Immature natural killer cell (primary cell): ENCODE data around the gene KIRREL3. TPM values are rescaled to one million over a fixed set of nuclear protein-coding genes. Genes with fewer than 3 reads are reported as not detected.

Source experiments
- DNase-seq, 3 donors: peaks; one replicate each; pipeline ENCODE4 v3.0.0; 2022; ENCODE audit warnings: mixed read lengths in 1 of 3
- H3K27ac Mint-ChIP-seq, 6 donors: one replicate each; pipeline ENCODE4 v1.8.0; 2020; ENCODE audit warnings: mixed read lengths in 6 of 6, mild to moderate bottlenecking in 5 of 6, inconsistent platforms in 4 of 6, moderate library complexity in 3 of 6
- H3K27me3 Mint-ChIP-seq, 3 donors: one replicate each; pipeline ENCODE4 v1.8.0; 2020 to 2021; ENCODE audit warnings: low read depth in 3 of 3, mild to moderate bottlenecking in 3 of 3, mixed read lengths in 3 of 3, moderate library complexity in 3 of 3, inconsistent platforms in 1 of 3
- H3K36me3 Mint-ChIP-seq, 3 donors: one replicate each; pipeline ENCODE4 v1.8.0; 2020; ENCODE audit warnings: mixed read lengths in 3 of 3, inconsistent platforms in 2 of 3, mild to moderate bottlenecking in 2 of 3
- H3K4me1 Mint-ChIP-seq, 2 donors: one replicate each; pipeline ENCODE4 v1.8.0; 2020; ENCODE audit warnings: inconsistent platforms in 2 of 2, mild to moderate bottlenecking in 2 of 2, mixed read lengths in 2 of 2, moderate library complexity in 1 of 2
- H3K4me3 Mint-ChIP-seq, 5 donors: one replicate each; pipeline ENCODE4 v1.8.0; 2020; ENCODE audit warnings: mild to moderate bottlenecking in 5 of 5, mixed read lengths in 5 of 5, inconsistent platforms in 3 of 5, moderate library complexity in 3 of 5
- H3K9me3 Mint-ChIP-seq, 6 donors: one replicate each; pipeline ENCODE4 v1.8.0; 2020; ENCODE audit warnings: mild to moderate bottlenecking in 6 of 6, mixed read lengths in 6 of 6, inconsistent platforms in 4 of 6, moderate library complexity in 3 of 6
- polyA plus RNA-seq, 3 donors: library from polyadenylated mRNA; unstranded; fragments of 300-500 nt; fragmentation: Illumina TruSeq; gene quantifications; one replicate each; pipeline ENCODE4 v1.2.3, GENCODE V29; 2021

Gene KIRREL3
- polyA plus RNA-seq, 3 donors from 2014 or later: 0.66 TPM; not detected in 2

- Mint-ChIP-seq H3K36me3 (no peaks in the 10 kb centered on the region), H3K9me3 (no peaks in the 10 kb centered on the region), H3K27ac (no peak overlapping the region), H3K4me1 (peaks cover 7 to 8% of the 10 kb centered on the region in 2 donors), H3K4me3 (no peak overlapping the region), H3K27me3 (peaks cover 7 to 15% (median 8%) of the 10 kb centered on the region in 3 donors)
- no peak for DNase-seq
Measured at GRCh38 chr11:126482586-126483108, 517.9 kb downstream of the KIRREL3 start.

DNA sequence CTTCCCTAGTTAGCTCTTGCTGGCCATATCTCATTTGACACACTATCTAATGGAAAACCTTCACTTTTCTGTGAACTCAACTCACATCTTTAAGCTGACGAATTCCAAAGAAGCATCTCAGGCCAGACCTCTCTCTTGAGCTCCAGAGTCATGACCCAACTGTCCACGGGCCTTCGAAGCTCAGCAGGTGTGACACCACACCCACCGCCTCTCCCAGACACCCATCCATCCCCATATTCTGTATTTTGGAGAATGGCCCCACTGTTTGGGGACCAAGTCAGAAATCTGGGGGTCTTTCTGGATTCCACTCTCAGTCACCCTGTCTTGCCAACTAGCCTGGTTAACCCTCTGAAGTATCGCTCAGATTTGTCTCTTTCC is 519.3 kb downstream of the KIRREL3 start:
- no peak overlapping the region for H3K4me3 Mint-ChIP-seq
- H3K36me3 Mint-ChIP-seq: no peaks in the 10 kb centered on the region
- peaks cover 3 to 15% (median 8%) of the 10 kb centered on the region in 3 donors for H3K27me3 Mint-ChIP-seq
- no peak for DNase-seq
- H3K9me3 Mint-ChIP-seq: no peaks in the 10 kb centered on the region
- peak overlapping the region in 1 of 6 donors; percentile 57 for H3K27ac Mint-ChIP-seq
- H3K4me1 Mint-ChIP-seq: peaks cover 7 to 8% of the 10 kb centered on the region in 2 donors

GRCh38 chr11:126480410-126481302 is 519.9 kb downstream of the KIRREL3 start:
- peaks cover 7 to 8% of the 10 kb centered on the region in 2 donors for H3K4me1 Mint-ChIP-seq
- H3K9me3 Mint-ChIP-seq: no peaks in the 10 kb centered on the region
- DNase-seq: peak; percentile 72 to 80 (median 73)
- peak overlapping the region; percentile 12 to 84 (median 76) for H3K27ac Mint-ChIP-seq
- H3K4me3 Mint-ChIP-seq: peak overlapping the region; percentile 74 to 82 (median 79)
- no peaks in the 10 kb centered on the region for H3K36me3 Mint-ChIP-seq
- H3K27me3 Mint-ChIP-seq: peaks cover 3 to 15% (median 8%) of the 10 kb centered on the region in 3 donors

DNA sequence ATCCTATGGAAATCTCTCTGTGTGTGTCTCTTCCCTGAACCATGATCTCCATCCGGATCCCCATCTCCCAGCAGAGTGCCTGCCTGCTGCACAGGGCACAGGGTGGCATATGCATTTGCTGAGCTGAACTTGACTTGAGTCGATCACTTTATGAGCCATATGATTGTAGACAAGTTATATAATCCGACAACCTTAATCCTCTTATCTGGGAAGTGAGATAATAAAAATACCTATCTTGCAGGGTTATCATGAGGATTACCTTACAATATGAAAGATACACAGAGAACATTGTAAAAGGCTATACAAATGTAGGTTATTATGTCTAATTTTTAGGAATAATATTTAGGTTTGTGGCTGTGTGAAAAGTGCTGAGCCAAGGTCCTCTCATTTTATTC is 520.6 kb downstream of the KIRREL3 start:
- H3K4me3 Mint-ChIP-seq: peak overlapping the region in 2 of 5 donors; percentile 5 to 12
- peak overlapping the region in 1 of 6 donors; percentile 12 for H3K27ac Mint-ChIP-seq
- peaks cover 7 to 8% of the 10 kb centered on the region in 2 donors for H3K4me1 Mint-ChIP-seq
- H3K36me3 Mint-ChIP-seq: no peaks in the 10 kb centered on the region
- peaks cover 3 to 15% (median 6%) of the 10 kb centered on the region in 3 donors for H3K27me3 Mint-ChIP-seq
- H3K9me3 Mint-ChIP-seq: no peaks in the 10 kb centered on the region
- no peak for DNase-seq

DNA sequence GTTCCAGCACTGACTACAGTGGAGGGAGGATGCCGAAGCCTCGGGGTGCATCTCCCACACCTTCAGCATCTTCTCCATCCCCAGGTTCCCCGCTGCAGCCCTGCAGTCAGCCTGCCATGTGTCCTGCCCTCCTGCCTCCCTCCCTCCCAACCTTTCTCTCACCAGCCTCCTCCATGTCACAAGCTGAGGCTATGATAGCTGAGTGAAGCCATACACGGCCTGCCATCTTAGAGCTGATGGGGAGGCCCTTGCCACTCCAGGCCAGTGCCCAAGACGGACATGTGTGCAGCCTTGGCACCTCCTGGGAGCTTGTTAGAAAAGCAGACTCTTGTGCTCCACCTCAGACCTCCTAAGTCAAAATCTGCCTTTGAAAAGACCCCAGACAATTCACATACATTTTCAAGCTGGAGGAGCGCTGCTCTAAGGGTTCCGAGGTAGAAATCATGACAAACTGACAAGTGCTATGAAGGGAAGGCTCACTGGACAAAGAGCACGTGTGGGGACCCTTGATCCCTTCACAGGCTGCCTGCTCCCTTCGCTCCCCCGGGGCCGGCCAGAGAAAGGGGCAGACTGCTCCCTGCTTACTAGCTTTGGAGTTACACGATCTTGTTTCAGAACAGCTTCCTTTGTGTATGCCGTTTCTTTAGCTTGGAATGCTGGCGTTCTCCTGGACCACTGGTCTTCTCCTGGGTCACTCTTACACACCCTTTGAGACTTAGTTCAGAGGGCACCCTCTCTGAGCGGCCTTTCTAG is 521.2 kb downstream of the KIRREL3 start:
- Mint-ChIP-seq H3K9me3 (no peaks in the 10 kb centered on the region), H3K27ac (no peak overlapping the region), H3K4me3 (no peak overlapping the region), H3K27me3 (peaks cover 3 to 15% (median 6%) of the 10 kb centered on the region in 3 donors), H3K4me1 (peaks cover 7 to 8% of the 10 kb centered on the region in 2 donors), H3K36me3 (no peaks in the 10 kb centered on the region)
- DNase-seq: no peak

DNA sequence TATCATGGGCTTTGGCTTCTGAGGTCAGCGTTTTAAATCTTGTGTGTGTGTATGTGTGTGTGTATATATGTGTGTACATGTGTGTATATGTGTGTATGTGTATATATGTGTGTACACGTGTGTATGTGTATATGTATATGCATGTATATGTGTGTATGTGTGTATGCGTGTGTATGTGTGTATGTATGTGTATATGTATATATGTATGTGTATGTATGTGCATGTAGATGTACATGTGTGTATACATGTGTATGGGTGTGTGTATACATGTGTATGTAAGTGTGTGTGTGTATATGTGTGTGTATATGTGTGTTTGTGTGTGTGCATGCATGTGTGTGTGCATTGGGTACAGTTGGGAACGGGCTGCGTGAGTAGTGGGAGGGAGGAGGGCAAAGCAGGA is 522.1 kb downstream of the KIRREL3 start:
- H3K9me3 Mint-ChIP-seq: no peaks in the 10 kb centered on the region
- H3K36me3 Mint-ChIP-seq: no peaks in the 10 kb centered on the region
- no peak for DNase-seq
- peak overlapping the region in 4 of 6 donors; percentile 14 to 57 (median 40) for H3K27ac Mint-ChIP-seq
- H3K27me3 Mint-ChIP-seq: peaks cover 3 to 15% (median 3%) of the 10 kb centered on the region in 3 donors
- H3K4me3 Mint-ChIP-seq: peak overlapping the region in 1 of 5 donors; percentile 33
- peaks cover 7 to 8% of the 10 kb centered on the region in 2 donors for H3K4me1 Mint-ChIP-seq

DNA sequence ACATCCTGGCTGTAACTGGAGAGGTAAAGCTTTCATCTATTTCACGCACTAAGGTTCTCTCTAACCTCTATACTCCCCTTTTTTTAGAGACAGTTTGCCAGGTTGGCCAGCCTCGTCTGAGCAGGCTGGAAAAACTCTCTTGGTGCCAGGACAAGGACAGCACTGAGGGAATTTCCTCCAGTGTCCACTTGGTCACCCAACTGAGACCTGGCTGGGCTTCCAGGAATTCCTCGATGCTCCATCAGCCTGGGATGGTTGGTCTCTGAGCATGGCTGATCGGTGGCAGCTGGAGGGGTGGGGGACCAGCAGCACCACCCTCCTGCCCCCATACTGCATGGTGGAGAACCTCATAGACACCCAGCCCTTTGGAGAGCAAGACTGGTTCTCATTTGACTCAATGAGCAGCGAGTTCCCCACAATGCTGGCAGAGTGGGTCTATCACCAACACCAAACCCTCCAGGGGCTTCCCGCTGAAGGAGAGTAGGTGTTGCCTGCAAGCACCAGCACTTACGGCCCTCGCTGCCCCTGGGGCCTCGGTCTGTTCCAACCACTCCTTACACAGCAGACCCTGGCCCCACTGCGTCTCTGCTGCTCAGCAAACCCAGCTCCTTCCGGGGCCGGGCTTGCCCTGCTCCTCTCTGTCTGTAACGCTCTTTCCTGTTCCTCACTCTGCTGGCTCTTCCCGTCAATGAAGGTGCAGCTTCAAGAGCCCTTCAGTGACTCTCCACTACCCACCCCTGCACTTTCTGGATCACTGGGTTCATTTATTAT is 522.9 kb downstream of the KIRREL3 start:
- DNase-seq: no peak
- peak overlapping the region in 1 of 5 donors; percentile 39 for H3K4me3 Mint-ChIP-seq

DNA sequence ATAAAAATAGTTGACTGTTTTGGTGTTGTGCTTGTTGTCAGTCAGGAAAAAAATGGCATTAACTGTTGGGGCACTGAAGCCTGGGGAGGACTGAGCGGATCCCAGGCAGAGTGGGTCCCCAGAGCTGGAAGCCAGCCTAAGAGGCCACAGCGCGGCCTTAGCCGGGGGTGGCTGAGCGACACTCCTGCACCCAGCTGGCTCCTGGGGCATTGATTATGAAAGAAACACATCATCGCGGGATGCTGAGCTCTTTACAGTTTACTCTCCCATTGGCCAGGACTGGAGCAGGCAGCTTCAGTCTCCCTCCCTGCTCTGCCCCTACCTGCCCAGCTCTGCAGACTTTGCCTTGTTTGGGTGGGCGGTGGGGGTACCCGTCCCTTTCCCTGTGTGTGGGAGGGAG is 523.6 kb downstream of the KIRREL3 start:
- Mint-ChIP-seq H3K27ac (no peak overlapping the region), H3K9me3 (no peaks in the 10 kb centered on the region)

More for the DNA sequence above, 522.9 kb downstream of the KIRREL3 start:
- no peaks in the 10 kb centered on the region for H3K9me3 Mint-ChIP-seq
- peak overlapping the region in 2 of 6 donors; percentile 28 to 73 for H3K27ac Mint-ChIP-seq
- H3K36me3 Mint-ChIP-seq: no peaks in the 10 kb centered on the region
- H3K4me1 Mint-ChIP-seq: peaks cover 7 to 8% of the 10 kb centered on the region in 2 donors
- peaks cover 2 to 13% (median 3%) of the 10 kb centered on the region in 3 donors for H3K27me3 Mint-ChIP-seq

GRCh38 chr11:126476266-126476924 is 524.2 kb downstream of the KIRREL3 start:
- no peaks in the 10 kb centered on the region for H3K9me3 Mint-ChIP-seq
- no peak overlapping the region for H3K4me3 Mint-ChIP-seq
- peaks cover 7 to 8% of the 10 kb centered on the region in 2 donors for H3K4me1 Mint-ChIP-seq
- H3K27me3 Mint-ChIP-seq: peaks cover 2 to 13% (median 3%) of the 10 kb centered on the region in 3 donors
- H3K36me3 Mint-ChIP-seq: no peaks in the 10 kb centered on the region
- no peak overlapping the region for H3K27ac Mint-ChIP-seq
- DNase-seq: no peak

More for the DNA sequence above, 523.6 kb downstream of the KIRREL3 start:
- H3K27me3 Mint-ChIP-seq: peaks cover 2 to 13% (median 3%) of the 10 kb centered on the region in 3 donors
- H3K4me1 Mint-ChIP-seq: peaks cover 7 to 8% of the 10 kb centered on the region in 2 donors
- no peak for DNase-seq
- H3K36me3 Mint-ChIP-seq: no peaks in the 10 kb centered on the region
- H3K4me3 Mint-ChIP-seq: no peak overlapping the region

- H3K27ac Mint-ChIP-seq: no peak overlapping the region
- peaks cover under 1 to 1% of the 10 kb centered on the region in 2 donors for H3K4me1 Mint-ChIP-seq
- H3K4me3 Mint-ChIP-seq: no peak overlapping the region
- peaks cover 0 to 10% (median 2%) of the 10 kb centered on the region in 3 donors for H3K27me3 Mint-ChIP-seq
- no peaks in the 10 kb centered on the region for H3K9me3 Mint-ChIP-seq
- no peak for DNase-seq
- H3K36me3 Mint-ChIP-seq: no peaks in the 10 kb centered on the region
Measured at GRCh38 chr11:126475014-126475991, 525.3 kb downstream of the KIRREL3 start.

- Mint-ChIP-seq H3K27ac (no peak overlapping the region), H3K9me3 (no peaks in the 10 kb centered on the region), H3K4me1 (peaks cover 0 to 1% of the 10 kb centered on the region in 2 donors), H3K27me3 (peaks cover 0 to 10% (median 2%) of the 10 kb centered on the region in 3 donors), H3K36me3 (no peaks in the 10 kb centered on the region), H3K4me3 (no peak overlapping the region)
- DNase-seq: no peak
Measured at GRCh38 chr11:126474220-126474619, 526.4 kb downstream of the KIRREL3 start.

DNA sequence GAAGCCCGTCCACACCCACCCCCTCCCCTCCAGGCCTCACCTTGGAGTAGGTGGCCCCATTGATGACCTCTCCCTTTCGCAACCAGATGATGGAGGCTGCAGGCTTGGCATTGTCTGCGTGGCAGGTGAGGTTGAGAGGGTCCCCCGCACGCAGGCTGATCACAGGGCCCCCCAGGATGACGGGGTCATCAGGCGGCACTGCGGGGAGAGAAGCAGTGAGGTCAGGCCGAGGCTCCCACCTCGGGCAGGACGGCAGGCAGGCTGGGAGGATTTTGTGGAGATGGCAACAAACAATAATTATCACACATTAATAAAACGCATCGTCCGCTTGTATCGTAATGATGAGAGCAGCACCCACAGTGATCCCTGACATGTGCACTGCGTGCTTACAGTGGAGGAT is 527.3 kb downstream of the KIRREL3 start:
- H3K27ac Mint-ChIP-seq: peak overlapping the region in 1 of 6 donors; percentile 64

More for the DNA sequence above, 527.3 kb downstream of the KIRREL3 start:
- no peaks in the 10 kb centered on the region for H3K9me3 Mint-ChIP-seq
- H3K27me3 Mint-ChIP-seq: peaks cover 0 to 4% (median 2%) of the 10 kb centered on the region in 3 donors
- no peak for DNase-seq
- no peak overlapping the region for H3K4me3 Mint-ChIP-seq
- no peaks in the 10 kb centered on the region for H3K36me3 Mint-ChIP-seq
- peaks cover 0 to 1% of the 10 kb centered on the region in 2 donors for H3K4me1 Mint-ChIP-seq
